Left kidney (tissue), 2 donors: ENCODE measurements around the gene TMEM9B. TPM values are rescaled to one million over a fixed set of nuclear protein-coding genes. Genes with fewer than 3 reads are reported as not detected.
"Not testable (repeated sequence)": the region's sequence is repeated elsewhere in the genome, so short reads cannot be mapped to it uniquely, and the experiment has no call there.

Source experiments
- DNase-seq: peaks from one replicate; pipeline ENCODE4 v3.0.0-alpha.2; 2013
- polyA plus RNA-seq: library from polyadenylated mRNA; unstranded; fragments of 120-200 nt; gene quantifications from one replicate; pipeline ENCODE4 v1.2.1, GENCODE V29; 2013; ENCODE audit not compliant: insufficient read length

Gene TMEM9B
- polyA plus RNA-seq, 1 donor: 63.8 TPM

DNA sequence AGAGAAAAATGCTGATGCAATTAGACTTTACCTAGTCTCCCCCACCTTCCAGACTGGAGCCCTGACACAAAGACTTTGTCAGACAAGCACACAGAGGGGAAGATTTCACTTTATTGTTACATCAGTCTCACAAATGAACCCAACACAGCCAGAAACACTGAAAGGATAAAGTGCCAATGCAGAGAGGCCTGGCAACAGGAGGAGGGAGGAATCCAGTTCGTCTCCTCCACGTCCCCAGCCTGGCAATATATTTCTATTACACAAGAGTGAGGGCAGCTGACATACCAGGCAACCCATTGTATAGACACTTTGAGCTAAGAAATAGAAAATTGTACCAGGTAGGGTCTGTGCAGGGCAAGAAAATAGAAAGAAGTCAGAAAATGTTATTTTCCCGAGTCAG is 16.2 kb upstream of the TMEM9B start:
- no peak for DNase-seq

DNA sequence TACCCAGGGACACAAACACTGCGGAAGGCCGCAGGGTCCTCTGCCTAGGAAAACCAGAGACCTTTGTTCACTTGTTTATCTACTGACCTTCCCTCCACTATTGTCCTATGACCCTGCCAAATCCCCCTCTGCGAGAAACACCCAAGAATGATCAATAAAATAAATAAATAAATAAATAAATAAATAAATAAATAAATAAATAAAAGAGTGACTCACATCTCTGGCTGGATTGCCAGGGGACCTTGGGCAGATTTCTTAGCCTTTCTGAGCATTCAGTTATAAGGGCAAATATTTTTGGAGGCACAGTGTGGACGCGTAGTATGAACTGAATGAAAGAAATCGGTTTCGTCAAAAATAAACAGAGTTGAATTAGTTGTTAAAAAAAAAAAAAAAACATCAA is 15.1 kb upstream of the TMEM9B start:
- not testable (repeated sequence) for DNase-seq

DNA sequence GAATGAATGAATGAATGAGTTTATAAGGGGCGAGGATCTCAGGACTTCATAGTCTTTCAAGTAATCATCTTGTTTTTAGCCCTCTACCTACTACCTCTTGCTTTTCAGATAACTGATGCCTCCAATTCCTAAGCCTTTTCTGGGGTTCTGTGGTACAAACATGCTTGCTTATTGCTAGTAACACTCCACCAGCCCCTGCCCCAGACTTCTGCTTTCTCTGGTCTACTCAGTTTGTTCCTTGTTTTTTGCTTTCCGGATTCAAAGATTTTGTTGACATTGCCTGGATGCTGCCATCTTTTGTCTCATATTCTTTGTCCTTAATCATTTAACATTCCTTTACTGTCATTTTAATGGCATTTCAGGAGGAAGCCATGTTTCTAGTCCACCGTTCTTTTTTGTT is 8.9 kb upstream of the TMEM9B start:
- no peak for DNase-seq

DNA sequence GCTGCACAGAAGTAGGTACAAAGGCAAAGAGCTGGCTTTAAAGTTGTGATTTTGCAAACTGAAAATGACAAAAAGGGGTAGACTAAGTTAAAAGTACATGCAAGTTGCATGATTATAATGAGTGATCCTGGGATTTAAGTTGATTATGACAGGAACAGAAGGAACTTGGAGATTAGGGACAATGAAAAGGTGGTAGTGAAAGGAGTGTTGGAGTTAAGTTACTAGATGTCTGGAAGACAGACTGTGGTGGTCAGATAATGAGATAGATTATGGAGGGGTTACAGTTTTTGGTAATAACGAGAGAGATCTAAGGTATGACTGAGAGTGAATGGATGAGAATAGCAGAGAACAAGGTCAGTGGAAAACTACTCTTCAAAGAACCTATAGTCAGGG is 7.7 kb upstream of the TMEM9B start:
- DNase-seq: no peak

DNA sequence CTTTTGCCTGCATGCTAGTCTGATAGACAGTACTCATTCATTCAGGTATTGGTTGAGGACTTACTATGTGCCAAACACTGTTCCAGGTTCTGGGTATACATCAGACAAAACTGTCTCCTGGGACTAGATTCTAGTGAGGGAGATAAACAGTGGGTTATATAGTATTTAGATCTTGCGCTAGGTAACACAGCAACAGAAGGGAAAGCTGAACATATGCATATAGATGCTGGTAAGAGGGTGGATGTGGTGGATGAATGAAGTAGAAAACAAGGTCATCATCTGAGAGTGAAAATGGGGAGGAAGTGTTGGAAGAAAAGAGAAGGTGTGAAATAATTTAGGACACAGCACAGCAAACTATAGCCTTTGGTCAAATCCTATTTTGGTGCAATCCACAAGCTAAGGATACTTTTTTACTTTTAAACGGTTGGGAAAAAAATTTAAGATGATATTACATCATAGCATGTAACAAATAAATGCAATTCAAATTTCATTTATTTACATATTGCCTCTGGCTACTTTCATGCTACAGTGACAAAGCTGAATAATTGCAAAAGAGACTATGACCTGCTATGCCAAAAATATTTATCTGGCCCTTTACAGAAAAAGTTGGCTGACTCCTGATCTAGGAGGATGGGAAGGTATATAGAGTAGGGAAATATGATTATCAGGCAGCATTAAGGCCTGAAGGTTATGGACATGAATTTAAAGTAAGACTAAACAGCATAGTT is 7.1 kb upstream of the TMEM9B start:
- DNase-seq: no peak

DNA sequence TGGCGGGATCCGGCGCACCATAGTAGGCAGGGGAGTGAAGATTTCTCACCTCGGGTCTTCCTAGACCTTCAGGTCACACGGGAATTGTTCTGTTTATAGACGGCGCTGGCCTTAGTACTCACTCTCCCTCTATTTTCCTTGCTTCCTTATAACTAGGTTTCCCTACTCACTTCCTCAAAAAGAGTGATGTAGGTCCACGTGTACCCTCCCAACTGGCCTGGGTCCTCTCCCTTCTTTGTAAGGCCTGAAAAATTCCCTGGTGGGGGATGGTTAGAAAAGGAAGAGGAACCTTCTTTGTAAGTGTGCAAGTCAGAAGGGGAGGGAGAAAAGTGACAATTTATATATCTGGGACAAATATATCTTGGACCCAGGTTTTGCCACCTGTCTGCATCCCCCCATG is 2.9 kb upstream of the TMEM9B start:
- no peak for DNase-seq

DNA sequence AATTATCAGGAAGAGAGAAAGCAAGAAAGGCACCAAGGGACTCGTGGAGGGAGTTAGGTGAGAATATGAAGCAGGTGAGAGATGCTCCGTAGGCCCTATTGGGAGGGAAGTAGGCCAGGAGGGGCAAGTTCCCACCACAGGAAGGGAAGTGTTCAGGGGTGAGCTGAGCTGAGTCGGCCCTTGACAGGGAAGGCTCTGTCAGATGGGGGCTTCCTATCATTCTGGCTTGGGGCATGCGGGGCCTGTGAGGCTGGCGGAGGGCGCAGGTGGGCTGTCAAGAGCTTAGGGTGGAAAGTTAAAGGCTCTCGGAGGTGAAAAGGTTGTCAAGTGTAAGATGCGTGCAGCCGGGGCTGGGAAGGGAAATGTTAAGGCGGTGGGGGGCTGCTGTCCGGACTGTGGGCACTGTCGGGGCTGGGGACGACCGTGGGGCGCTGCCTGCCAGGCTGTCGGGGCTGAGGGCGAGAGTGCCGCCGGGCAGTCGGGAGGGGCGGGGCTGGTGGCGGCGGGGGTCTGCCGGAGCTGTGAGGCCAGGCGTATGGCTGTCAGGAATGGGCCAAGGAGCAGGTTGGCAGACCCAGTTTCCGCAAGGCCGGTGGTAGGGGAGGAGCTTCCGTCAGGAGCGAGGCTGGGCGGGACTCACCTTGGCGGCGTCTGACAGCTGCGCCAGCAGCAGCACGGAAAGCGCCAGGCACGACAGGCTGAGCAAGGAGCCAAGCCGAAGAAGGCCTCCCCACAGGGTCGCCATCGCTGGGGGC is 496 bp downstream of the TMEM9B start:
- no peak for DNase-seq

DNA sequence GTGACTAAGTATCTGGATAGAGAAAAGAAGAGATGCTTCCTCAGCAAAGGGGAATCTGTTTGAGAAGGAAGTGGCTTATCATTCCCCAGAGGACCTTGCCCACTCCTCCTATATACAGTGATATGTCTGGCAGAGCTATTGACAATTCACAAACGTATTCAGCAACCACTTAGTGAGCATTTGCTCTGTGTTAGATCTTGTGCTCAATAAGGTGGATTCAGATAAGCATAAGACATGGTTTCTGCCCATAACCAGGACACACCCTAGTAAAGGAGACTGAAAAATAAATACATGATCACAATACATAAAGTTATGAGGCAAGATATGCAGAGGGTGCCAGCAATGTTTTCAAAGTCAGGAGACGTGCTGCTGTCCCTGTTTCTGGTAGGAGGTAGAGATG is 1.4 kb downstream of the TMEM9B start:
- DNase-seq: no peak

DNA sequence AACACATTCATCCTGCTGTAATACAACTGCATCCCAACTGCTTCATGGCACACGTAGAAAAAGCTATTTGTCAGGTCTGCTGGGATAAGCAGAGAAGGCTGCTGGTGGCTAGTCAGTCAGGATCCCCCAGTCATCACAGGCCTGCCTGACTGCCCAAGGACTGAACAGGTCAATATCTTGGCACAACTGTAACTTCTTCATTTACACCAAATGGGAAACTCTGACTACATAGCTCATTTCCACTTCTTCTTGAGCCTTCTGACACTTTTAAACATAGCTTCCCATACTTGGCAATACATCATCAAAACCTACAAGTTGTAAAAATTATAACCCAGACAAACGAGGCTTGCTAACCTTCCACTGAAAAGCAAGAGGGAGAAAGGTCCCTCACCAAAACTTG is 2.8 kb downstream of the TMEM9B start:
- DNase-seq: no peak

DNA sequence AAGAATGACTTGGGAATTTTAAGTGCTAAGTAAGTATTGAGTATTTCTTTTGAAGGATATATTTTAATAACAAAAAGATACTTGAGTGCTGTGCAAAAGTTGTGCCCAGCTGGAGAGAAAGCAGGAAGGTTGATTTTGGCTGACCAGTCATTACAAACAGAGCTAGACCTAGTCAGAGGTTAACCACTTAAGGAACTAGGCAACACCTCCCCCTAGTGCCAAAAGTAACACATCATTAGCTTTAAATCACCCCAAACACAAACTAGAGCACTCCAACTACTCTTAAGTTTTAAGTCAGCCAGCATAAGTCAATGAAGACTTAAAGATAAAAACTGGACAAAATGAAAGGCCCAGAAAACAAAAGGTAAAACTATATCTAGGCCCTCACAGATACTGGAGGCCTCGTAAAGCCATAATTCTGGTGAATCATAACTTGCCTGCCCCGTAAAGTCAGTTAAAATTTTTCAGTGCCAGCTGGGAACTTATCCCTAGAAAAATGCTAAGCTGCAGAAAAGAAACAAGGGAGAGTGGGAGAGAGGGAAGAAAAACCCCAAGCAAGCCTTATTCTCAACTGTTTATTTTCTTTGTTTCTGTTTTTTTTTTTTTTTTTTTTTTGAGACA is 4.6 kb downstream of the TMEM9B start:
- DNase-seq: peak; percentile 78

DNA sequence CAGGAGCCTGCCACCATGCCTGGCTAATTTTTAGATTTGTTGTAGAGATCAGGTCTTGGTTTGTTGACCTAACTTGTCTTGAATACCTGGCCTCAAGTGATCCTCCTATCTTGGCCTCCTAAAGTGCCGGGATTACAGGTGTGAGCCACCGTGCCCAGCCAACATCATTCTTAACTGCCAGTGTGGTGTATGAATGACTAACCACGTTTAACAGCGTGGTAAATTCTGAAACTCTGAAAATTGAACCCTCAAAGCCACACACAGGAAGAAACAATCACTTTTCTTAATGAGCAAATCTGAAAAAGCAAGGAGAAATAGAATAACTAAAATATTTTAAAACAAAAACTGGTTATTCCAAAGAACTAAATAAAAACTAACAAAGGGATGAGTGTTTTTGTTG is 7.4 kb downstream of the TMEM9B start:
- DNase-seq: no peak

DNA sequence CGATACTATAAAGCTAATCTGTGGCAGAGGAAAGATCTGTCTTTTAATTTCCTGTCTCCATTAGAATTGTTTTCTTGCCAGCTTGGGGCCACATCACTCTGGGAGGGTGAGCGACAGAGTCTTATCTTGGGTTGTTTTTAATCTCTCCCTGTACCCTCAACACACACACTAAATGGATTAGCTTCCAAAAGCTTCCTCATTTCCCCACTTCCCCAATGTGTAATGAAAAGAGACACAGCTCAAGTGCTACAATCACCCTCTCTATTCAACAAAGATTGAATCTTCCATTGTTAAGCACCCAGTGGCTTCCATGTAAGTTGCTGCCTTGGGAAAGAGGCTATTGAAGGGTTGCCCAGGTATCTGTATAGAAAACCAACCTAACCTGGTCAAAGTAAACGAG is 15.4 kb downstream of the TMEM9B start:
- no peak for DNase-seq

DNA sequence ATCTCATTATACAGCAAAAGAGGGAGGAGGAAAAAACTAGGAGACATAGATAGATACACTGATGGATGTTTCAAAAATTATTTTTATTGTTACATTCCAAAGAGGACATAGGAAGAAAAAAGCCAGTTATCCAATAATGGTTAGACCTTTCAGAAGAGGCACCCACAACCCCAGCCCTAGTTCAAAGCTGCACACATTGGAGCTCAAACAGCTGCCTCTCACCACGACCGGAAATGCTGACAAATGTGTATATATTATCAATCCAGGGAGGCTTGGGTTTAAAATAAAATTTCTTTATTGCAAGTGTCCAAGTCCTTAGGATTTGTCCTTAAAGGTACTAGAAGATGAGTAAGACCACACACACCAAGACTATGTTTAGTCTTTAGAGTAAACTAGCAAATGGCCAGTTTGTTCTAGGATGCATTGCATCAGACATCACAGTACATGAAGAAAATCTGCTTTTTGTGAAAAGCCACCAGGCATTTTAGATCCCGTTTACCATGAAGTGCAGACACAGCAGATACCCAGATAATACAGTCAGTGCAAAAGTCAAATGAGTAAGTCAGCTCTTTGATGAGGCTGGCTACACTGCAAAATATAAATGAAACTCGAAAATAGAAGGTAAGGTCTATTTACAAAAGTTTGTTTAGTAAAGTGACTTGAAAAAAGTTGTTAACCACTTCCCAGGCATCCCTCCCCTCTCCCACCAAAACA is 16.9 kb downstream of the TMEM9B start:
- no peak for DNase-seq

DNA sequence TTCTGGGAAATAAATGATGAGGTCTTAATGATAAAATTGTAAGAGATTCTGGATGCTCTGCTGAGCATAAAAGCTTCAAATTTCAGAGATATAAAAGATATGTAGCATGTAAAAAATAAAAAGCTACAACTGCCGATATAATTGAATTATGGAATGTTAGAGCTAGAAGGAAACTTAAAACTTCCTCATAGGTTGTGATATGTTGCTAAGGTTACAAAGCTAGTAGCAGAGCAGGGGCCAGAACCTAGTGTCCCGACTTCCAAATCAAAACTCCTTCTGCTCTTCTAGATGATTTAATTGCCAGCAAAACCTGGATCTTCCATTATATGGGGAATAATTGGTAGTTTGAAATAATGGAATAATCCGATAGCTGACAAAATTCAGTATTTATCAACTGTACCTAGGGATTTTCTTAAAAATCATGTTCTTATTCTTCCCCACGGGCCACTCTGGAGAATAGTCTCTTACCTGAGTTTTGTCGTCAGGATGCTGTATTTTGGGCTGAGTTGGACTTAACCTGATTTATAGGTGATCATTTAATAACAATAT is 21.6 kb downstream of the TMEM9B start, which contains the start of gene ASCL3:
Gene ASCL3 (minus strand): TSS at position 499 of the 549 bp plus-strand sequence. CDS start 4,855 bp downstream, outside the sequence.
- no peak for DNase-seq

DNA sequence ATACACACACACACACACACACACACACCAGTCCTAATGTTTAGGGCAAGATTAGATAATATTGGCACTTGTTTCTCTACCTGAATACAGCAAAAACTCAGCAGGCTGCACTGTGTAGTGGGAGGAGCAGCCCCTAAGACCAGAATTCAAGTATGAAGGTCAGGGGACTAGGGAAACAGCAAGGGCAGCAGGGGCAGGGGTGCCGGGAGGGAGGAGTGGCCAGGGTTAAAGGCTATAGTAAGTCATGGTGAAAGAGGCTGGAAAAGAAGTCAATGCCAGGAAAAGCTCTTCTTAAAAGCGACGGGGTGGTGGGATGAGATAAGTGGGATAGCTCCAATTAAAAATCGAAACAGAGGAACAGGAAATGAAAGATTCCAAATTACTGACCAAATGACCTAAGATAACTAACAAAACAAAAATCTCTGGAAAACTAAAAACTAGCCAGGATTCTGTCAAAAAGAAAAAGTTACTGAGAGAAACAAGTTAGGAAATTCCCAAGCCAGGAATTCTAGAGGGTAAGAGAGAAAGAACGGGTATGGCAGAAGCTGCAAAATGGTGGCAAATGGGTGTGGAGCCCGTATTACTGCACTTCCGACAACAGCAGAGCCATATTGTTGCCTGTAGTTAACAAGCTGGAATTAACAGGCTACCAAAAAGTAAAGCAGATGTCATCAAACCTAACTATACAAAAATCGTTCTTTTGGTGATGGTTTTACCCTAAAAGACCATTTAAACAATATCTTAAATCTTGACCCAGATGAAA is 22.7 kb downstream of the TMEM9B start:
- no peak for DNase-seq

DNA sequence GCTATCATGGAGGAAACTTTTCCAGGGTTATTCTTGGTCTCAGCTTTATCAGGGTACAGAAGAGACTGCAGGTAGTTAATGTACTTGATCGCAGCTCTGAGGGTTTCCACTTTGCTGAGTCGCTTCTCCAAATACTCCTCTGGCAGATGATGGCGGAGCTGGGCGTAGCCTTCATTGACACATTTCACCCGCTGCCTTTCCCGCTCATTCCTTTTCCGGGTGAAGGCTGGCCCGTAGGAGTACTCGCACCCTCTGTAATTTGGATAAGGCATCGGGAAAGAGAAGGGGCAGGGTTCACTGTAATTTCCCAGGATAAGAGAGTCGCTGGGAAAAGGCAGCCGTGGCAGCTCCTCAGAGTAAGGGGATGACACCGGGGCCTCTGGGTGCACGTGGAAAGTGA is 26.6 kb downstream of the TMEM9B start:
- DNase-seq: no peak

DNA sequence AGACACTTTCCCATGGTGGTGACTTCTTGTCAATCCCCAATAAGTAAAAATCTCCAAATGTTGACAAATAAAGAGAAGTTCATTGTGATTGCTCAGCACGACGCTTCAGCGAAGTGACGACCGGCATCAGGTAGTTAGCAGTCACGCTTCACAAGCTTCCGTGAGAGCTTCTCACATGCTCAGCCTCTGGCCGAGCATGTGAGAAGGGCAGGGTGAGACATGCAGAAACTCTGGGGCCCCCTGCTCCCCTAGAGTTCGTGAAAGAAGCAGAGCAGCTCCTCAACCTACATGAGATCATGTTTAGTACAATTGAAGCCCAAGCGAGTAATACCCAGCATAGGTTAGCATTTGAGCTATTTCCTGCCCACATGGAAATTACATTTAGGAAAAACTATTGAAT is 27.1 kb downstream of the TMEM9B start:
- DNase-seq: no peak

DNA sequence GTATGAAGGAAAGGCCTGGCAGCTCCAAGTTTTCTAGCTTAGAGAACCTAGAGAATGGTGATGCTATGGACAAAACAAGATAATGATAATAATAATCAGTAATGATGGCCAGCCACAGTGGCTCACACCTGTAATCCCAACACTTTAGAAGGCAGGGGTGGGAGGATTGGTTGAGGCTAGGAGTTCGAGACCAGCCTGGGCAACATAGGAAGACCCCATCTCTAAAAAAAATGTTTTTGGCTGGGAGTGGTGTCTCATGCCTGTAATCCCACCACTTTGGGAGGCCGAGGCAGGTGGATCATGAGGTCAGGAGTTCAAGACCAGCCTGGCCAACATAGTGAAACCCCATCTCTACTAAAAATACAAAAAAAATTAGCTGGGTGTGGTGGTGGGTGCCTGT is 28.5 kb downstream of the TMEM9B start:
- DNase-seq: not testable (repeated sequence)

DNA sequence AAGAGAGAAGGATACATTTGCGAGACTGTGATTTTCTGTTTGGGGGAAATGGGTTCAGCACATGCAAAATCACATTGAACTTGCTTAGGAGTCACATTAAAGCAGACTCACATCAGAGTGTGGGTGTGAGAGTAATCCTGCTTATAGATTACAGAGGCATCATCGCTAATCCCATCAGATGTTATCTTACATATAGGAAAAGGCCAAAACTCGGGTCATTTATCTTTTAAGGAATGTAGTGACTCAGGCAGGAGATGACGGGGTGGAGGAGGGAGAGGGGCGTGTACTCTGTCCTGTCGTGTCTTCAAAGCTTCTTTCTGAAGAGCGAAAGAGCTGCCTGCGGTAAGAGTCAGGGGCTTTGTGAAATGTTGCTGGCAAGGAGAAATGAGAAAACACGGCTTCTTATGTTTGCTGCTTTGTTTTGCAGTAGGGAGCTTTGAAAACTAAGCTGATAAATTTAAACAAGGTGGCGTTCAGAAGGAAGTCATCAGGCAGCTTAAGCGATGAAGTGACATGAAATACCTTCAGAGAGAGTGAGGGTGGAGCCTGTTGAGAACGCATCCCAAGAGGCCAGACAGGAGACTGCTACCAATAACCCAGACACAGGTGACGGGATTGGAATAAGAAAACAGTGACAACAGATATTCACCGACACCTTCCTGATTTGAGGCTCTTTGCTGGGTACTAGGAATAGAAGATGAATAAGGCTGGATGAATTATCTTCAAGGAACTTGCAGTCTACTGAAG is 29.3 kb downstream of the TMEM9B start:
- no peak for DNase-seq

DNA sequence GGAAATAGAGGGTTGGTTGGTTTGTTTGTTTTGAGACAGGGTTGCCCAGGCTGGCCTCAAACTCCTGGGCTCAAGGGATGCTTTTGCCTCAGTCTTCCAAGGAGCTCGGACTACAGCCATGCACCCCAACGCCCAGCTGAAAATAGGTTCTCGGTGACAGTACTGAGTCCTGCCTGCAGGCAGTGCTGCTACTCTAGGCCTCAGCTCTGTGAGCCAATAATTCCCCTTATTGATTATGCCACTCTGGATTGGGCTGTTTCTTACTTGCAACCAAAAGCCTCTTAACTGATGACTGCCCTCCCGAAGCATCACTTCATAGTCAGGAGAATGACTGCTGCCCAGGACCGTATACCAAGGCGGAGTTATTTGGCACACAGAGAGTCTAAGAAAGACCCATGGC is 30.3 kb downstream of the TMEM9B start:
- DNase-seq: no peak
